OCI-M2 (cell line): ENCODE results near the gene MINDY4.
"Not testable (repeated sequence)": the region's sequence is repeated elsewhere in the genome, so short reads cannot be mapped to it uniquely, and the experiment has no call there.

Source experiments
- DNase-seq: peaks from one replicate; lab custom pipeline; 2025; ENCODE audit not compliant: unreplicated experiment; lab: John Stamatoyannopoulos, UW

The MINDY4 gene

GRCh38 chr7:30800785-30801252 lies 29.6 kb downstream of the MINDY4 start:
- peak; percentile 52 for DNase-seq

- DNase-seq, result no peak
These were observed 31.6 kb downstream of the MINDY4 start for GRCh38 chr7:30802812-30803211.

GRCh38 chr7:30804078-30804661 lies 33.0 kb downstream of the MINDY4 start:
- no peak for DNase-seq

- DNase-seq, result no peak
These were observed 34.0 kb downstream of the MINDY4 start for GRCh38 chr7:30805081-30805691.

GRCh38 chr7:30805931-30806330 lies 34.7 kb downstream of the MINDY4 start:
- no peak for DNase-seq

GRCh38 chr7:30807477-30807876 lies 36.3 kb downstream of the MINDY4 start:
- DNase-seq, result not testable (repeated sequence)

- not testable (repeated sequence) for DNase-seq
These were observed 36.7 kb downstream of the MINDY4 start for GRCh38 chr7:30807941-30808340.

- DNase-seq, result no peak
These were observed 39.8 kb downstream of the MINDY4 start for GRCh38 chr7:30810986-30811385.

- no peak for DNase-seq
These were observed 41.5 kb downstream of the MINDY4 start for GRCh38 chr7:30812676-30813075.

GRCh38 chr7:30813466-30813865 lies 42.2 kb downstream of the MINDY4 start:
- no peak for DNase-seq

- DNase-seq, result no peak
These were observed 43.6 kb downstream of the MINDY4 start for GRCh38 chr7:30814700-30815387.

GRCh38 chr7:30815388-30815854 lies 44.2 kb downstream of the MINDY4 start:
- no peak for DNase-seq

- no peak for DNase-seq
These were observed 44.9 kb downstream of the MINDY4 start for GRCh38 chr7:30815951-30816644.

GRCh38 chr7:30816645-30817370 lies 45.6 kb downstream of the MINDY4 start:
- DNase-seq, result no peak

GRCh38 chr7:30817371-30817767 lies 46.2 kb downstream of the MINDY4 start:
- no peak for DNase-seq

- DNase-seq, result no peak
These were observed 53.9 kb downstream of the MINDY4 start for GRCh38 chr7:30824821-30825720.

- no peak for DNase-seq
These were observed 55.0 kb downstream of the MINDY4 start for GRCh38 chr7:30826181-30826580.

- DNase-seq, result no peak
These were observed 57.4 kb downstream of the MINDY4 start for GRCh38 chr7:30828591-30828990.

- no peak for DNase-seq
These were observed 58.3 kb downstream of the MINDY4 start for GRCh38 chr7:30829471-30829870.

- no peak for DNase-seq
These were observed 60.0 kb downstream of the MINDY4 start for GRCh38 chr7:30831227-30831626.
